ENCODE data around the gene SLC29A2.
"Not testable (repeated sequence)": the region's sequence is repeated elsewhere in the genome, so short reads cannot be mapped to it uniquely, and the experiment has no call there.

Gene SLC29A2

GRCh38 chr11:66323684-66324083, 47.9 kb downstream of the SLC29A2 start:
- TF ChIP-seq CTCF (IDR thresholded peaks at IDR 0.05; ENCODE audit: insufficient read depth, low read depth, low read length, missing control alignments) = no peak
- no peak overlapping the region for H3K4me3 ChIP-seq (ENCODE audit: low read depth, low read length)
- no peak for DNase-seq (ENCODE audit: low read depth)

GRCh38 chr11:66322732-66323427, 48.7 kb downstream of the SLC29A2 start:
- H3K4me3 ChIP-seq (ENCODE audit: low read depth, low read length) = no peak overlapping the region
- TF ChIP-seq CTCF (IDR thresholded peaks at IDR 0.05; ENCODE audit: insufficient read depth, low read depth, low read length, missing control alignments) = no peak
- no peak for DNase-seq (ENCODE audit: low read depth)

GRCh38 chr11:66321606-66322005, 50.0 kb downstream of the SLC29A2 start:
- DNase-seq (ENCODE audit: low read depth) = no peak
- TF ChIP-seq CTCF (IDR thresholded peaks at IDR 0.05; ENCODE audit: insufficient read depth, low read depth, low read length, missing control alignments) = no peak
- no peak overlapping the region for H3K4me3 ChIP-seq (ENCODE audit: low read depth, low read length)

- not testable (repeated sequence) for DNase-seq (ENCODE audit: low read depth); H3K4me3 ChIP-seq (ENCODE audit: low read depth, low read length)
Measured at GRCh38 chr11:66320748-66321147, 50.8 kb downstream of the SLC29A2 start.

- not testable (repeated sequence) for DNase-seq (ENCODE audit: low read depth); H3K4me3 ChIP-seq (ENCODE audit: low read depth, low read length)
Measured at GRCh38 chr11:66320289-66320688, 51.3 kb downstream of the SLC29A2 start.

GRCh38 chr11:66318600-66318970, 53.0 kb downstream of the SLC29A2 start:
- no peak for TF ChIP-seq CTCF (IDR thresholded peaks at IDR 0.05; ENCODE audit: insufficient read depth, low read depth, low read length, missing control alignments)
- no peak for DNase-seq (ENCODE audit: low read depth)
- no peak overlapping the region for H3K4me3 ChIP-seq (ENCODE audit: low read depth, low read length)

- H3K4me3 ChIP-seq (ENCODE audit: low read depth, low read length) = no peak overlapping the region
- no peak for TF ChIP-seq CTCF (IDR thresholded peaks at IDR 0.05; ENCODE audit: insufficient read depth, low read depth, low read length, missing control alignments)
- peak; percentile 39 for DNase-seq (ENCODE audit: low read depth)
Measured at GRCh38 chr11:66317723-66318599, 53.6 kb downstream of the SLC29A2 start.

GRCh38 chr11:66317322-66317722, 54.2 kb downstream of the SLC29A2 start:
- no peak for DNase-seq (ENCODE audit: low read depth)
- H3K4me3 ChIP-seq (ENCODE audit: low read depth, low read length) = no peak overlapping the region
- TF ChIP-seq CTCF (IDR thresholded peaks at IDR 0.05; ENCODE audit: insufficient read depth, low read depth, low read length, missing control alignments) = no peak
